A549 (cell line): ENCODE results near the gene BCAT1.

ENCODE experiments used
- CBX8 ChIP-seq: fragments of 200-600 bp; sonication (generic); IDR thresholded peaks from 2 replicates; pipeline ENCODE4 v1.6.1; 2016
- CEBPB ChIP-seq, 2 experiments: fragments of >200 bp in 1 of 2; sonication (Bioruptor Twin) in 1 of 2; formaldehyde crosslinking in 1 of 2; IDR thresholded peaks; 2 replicates each; pipeline ENCODE4 v1.6.1; 2012 to 2016
- CHD2 ChIP-seq: fragments of 150-350 bp; IDR thresholded peaks from 2 replicates; pipeline ENCODE4 v1.6.1; 2014; ENCODE audit warnings: low read length; ENCODE audit not compliant: partially characterized antibody
- EP300 ChIP-seq, 2 experiments: fragments of >200 bp; sonication (Bioruptor Twin); formaldehyde crosslinking; IDR thresholded peaks; 2 replicates in 1 of 2; 3 replicates in 1 of 2; pipeline ENCODE4 v1.6.1; 2016 to 2017
- JUN ChIP-seq, 2 experiments: fragments of >200 bp; sonication (Bioruptor Twin); formaldehyde crosslinking; IDR thresholded peaks; 2 replicates in 1 of 2; 3 replicates in 1 of 2; pipeline ENCODE4 v1.6.1; 2016 to 2017
- KDM5A ChIP-seq: fragments of 200-600 bp; sonication (generic); IDR thresholded peaks from 2 replicates; pipeline ENCODE4 v1.6.1; 2016; ENCODE audit warnings: antibody characterized with exemption, mild to moderate bottlenecking
- TF ChIP-seq, protein P1 (sequence below): fragments of >200 bp; sonication (Bioruptor Twin); formaldehyde crosslinking; IDR thresholded peaks from 3 replicates; pipeline ENCODE4 v1.5.1; 2016
- TF ChIP-seq, protein P2 (sequence below): fragments of 200-600 bp; sonication (generic); IDR thresholded peaks from 2 replicates; pipeline ENCODE4 v1.6.1; 2016; ENCODE audit warnings: antibody characterized with exemption, mild to moderate bottlenecking, moderate library complexity
- TF ChIP-seq, protein P3 (sequence below): fragments of 150-350 bp; IDR thresholded peaks from 2 replicates; pipeline ENCODE4 v1.6.1; 2014; ENCODE audit warnings: low read depth, mild to moderate bottlenecking, low read length

DNA sequence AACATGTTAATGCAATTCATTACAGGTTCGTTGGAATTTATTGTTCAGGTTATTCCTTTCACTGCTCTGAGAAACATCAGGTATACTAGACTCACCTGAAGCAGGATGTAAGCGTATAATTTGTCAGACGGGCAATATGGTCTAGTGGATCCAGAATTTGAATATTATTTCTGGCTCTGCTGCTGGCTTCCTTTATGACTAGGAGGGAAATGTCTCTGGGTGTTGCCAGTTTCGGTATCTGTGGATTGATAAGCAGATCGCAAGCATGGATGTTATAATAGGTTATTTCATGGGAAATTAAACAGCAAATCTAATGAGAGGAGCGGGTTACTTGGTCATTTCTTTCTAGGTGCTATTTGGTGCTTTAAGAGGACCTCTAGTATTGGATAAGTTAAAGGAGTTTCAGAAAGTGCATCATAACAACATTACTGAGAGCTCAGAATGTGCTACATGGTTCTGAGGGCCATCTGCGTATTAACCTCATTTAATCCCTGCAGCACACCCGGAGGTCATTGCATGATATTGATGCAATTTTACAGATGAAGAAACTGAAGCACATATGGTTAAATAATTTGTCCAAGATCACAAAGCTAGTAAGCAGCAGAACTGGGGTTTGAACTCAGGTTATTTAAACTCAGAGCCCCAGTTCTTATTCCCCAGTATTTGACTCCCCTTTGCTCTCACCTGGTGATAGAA, 47.3 kb upstream of the BCAT1 start:
- TF ChIP-seq, protein P1, sequence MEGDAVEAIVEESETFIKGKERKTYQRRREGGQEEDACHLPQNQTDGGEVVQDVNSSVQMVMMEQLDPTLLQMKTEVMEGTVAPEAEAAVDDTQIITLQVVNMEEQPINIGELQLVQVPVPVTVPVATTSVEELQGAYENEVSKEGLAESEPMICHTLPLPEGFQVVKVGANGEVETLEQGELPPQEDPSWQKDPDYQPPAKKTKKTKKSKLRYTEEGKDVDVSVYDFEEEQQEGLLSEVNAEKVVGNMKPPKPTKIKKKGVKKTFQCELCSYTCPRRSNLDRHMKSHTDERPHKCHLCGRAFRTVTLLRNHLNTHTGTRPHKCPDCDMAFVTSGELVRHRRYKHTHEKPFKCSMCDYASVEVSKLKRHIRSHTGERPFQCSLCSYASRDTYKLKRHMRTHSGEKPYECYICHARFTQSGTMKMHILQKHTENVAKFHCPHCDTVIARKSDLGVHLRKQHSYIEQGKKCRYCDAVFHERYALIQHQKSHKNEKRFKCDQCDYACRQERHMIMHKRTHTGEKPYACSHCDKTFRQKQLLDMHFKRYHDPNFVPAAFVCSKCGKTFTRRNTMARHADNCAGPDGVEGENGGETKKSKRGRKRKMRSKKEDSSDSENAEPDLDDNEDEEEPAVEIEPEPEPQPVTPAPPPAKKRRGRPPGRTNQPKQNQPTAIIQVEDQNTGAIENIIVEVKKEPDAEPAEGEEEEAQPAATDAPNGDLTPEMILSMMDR: no peak
- no peak for TF ChIP-seq JUN (IDR thresholded peaks at IDR 0.05)
- TF ChIP-seq EP300 (IDR thresholded peaks at IDR 0.05): no peak
- TF ChIP-seq CHD2: no peak
- TF ChIP-seq, protein P2, sequence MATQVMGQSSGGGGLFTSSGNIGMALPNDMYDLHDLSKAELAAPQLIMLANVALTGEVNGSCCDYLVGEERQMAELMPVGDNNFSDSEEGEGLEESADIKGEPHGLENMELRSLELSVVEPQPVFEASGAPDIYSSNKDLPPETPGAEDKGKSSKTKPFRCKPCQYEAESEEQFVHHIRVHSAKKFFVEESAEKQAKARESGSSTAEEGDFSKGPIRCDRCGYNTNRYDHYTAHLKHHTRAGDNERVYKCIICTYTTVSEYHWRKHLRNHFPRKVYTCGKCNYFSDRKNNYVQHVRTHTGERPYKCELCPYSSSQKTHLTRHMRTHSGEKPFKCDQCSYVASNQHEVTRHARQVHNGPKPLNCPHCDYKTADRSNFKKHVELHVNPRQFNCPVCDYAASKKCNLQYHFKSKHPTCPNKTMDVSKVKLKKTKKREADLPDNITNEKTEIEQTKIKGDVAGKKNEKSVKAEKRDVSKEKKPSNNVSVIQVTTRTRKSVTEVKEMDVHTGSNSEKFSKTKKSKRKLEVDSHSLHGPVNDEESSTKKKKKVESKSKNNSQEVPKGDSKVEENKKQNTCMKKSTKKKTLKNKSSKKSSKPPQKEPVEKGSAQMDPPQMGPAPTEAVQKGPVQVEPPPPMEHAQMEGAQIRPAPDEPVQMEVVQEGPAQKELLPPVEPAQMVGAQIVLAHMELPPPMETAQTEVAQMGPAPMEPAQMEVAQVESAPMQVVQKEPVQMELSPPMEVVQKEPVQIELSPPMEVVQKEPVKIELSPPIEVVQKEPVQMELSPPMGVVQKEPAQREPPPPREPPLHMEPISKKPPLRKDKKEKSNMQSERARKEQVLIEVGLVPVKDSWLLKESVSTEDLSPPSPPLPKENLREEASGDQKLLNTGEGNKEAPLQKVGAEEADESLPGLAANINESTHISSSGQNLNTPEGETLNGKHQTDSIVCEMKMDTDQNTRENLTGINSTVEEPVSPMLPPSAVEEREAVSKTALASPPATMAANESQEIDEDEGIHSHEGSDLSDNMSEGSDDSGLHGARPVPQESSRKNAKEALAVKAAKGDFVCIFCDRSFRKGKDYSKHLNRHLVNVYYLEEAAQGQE: no peak
- no peak for TF ChIP-seq CBX8
- no peak for TF ChIP-seq KDM5A
- no peak for TF ChIP-seq CEBPB (IDR thresholded peaks at IDR 0.05)
- TF ChIP-seq, protein P3, sequence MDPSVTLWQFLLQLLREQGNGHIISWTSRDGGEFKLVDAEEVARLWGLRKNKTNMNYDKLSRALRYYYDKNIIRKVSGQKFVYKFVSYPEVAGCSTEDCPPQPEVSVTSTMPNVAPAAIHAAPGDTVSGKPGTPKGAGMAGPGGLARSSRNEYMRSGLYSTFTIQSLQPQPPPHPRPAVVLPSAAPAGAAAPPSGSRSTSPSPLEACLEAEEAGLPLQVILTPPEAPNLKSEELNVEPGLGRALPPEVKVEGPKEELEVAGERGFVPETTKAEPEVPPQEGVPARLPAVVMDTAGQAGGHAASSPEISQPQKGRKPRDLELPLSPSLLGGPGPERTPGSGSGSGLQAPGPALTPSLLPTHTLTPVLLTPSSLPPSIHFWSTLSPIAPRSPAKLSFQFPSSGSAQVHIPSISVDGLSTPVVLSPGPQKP: no peak
